HG03060 (cell line): Measurements from ENCODE around the gene LSM12.
"Not testable (repeated sequence)": the region's sequence is repeated elsewhere in the genome, so short reads cannot be mapped to it uniquely, and the experiment has no call there.

Experiments
- ATAC-seq: cut with Tn5 transposase; IDR thresholded peaks from one replicate; pipeline ENCODE4 v1.9.1; 2021; ENCODE audit warnings: low read depth, moderate number of reproducible peaks; ENCODE audit not compliant: unreplicated experiment

The LSM12 gene

DNA sequence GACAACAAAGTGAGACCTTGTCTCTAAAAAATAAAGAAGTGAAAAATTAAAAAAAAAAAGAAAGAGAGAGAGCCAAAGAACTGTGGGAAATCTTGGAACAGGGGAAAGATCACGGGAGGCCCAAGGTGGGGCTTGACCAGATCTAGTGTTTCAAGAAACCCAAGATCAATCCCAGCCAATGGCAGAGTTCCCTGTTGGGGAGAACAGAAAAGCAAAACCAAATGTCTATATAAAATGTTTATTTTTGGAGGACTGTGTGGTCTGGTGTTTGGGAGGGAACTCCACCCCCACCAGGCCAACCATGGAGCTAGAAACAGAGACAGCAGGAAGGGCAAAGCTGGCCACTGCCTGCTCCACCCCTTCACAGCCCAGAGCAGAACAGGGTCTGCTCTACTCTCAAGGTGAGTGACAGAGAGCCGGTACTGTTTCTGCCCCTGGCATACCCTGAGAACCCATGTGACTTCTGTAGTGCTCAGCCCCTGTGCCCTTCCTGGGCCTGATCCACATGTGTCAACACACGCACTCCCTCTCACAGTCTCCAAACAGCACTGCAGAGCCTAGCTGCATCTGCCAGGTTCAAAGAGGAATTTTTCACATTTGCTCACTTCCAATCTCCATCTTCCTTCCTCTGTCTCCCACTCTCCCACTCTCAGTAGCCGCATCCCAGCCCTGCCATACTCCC lies 55.4 kb downstream of the LSM12 start:
- no peak for ATAC-seq

DNA sequence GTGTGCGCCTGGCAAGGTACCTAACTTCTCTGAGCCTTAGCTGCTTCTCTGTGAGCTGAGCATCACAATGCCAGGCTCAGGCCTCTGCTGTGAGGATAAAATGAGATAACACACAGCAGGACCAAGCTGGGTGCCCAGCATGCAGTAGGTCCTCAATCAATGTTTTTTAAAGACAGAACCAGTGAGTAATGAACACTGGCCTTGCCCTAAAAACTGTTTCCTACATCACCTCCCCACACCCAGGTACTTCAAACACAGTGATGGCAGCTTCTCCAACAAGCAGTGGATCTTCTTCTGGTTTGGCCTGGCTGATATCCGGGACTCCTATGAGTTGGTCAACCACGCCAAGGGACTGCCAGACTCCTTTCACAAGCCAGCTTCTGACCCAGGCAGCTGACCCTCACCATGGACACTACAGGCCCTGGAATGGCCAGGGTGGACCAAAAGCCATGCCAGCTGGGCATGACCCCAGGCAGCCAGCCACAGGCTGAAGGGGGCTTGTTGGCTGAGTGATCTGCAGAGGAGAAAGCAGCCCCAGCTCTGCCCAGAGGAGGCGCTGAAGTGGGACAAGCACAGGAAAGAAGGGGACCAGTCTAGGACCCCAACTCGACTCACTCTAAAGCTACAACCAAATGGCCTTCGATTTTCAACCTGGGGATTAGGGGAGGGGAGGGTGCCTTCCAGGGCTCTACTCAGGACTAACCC lies 58.1 kb downstream of the LSM12 start:
- no peak for ATAC-seq

DNA sequence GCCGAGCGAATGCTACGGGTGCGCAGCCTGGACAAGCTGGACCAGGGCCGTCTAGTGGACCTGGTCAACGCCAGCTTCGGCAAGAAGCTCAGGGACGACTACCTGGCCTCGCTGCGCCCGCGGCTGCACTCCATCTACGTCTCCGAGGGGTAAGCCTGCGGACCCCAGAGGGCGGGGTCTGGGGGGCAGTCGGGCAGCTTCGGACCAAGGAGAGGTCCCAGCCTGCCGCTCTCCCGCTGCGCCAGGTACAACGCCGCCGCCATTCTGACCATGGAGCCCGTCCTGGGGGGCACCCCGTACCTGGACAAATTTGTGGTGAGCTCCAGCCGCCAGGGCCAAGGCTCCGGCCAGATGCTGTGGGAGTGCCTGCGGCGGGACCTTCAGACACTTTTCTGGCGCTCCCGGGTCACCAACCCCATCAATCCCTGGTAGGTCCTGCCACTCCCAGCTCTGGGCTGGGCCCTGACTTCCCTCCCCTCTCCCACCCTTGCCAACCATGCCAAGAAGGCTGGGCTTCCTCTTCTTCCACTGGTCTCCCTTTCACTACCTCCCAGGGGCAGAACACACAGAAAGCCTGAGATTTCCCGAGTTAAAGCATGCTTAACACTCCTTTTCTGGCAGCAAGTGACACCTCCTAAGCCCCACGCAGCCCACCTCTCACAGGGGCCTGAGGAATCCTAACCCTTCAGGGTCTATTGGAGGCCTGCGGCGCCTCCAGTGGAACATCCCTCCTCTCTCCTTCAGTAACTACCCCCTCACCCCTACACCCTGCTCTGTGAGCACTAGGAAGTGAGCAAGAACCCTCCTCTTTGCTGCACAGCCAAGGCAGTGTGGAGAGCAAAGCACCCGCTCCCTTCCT lies 58.9 kb downstream of the LSM12 start:
- no peak for ATAC-seq

DNA sequence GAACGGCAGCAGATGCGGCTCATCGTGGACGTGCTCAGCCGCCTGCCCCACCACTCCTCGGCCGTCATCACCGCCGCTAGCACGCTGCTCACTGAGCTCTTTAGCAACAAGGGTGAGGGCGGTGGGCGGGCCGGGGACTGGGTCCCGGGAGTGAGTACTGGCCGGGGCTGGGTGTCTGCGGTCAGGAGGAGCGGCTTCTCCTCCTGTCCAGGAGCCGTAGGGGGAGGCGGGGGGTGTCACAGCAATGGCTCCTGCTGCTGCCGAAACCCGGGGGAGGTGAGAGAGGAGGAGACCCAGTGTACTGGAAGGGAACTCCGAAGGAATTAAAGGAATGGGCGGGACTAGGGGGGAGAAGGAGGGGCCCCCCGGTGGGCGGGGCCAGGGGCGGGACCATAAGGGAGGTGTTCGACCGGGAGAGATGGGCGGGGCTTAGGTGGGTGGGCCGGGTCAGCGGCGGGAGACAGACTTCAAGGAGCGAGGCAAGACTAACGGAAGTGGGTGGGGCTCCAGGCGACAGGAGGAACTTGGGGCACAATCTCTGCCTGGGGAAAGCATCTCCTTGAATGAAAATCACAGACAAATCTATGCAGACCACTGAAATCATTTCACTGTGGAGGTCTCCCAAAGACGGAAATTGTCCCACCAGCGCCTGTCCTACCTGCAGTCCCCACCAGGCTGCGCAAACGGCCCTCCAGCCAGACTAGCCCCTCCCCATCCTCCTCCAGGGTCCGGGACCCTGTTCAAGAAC lies 59.7 kb downstream of the LSM12 start:
- ATAC-seq = no peak

DNA sequence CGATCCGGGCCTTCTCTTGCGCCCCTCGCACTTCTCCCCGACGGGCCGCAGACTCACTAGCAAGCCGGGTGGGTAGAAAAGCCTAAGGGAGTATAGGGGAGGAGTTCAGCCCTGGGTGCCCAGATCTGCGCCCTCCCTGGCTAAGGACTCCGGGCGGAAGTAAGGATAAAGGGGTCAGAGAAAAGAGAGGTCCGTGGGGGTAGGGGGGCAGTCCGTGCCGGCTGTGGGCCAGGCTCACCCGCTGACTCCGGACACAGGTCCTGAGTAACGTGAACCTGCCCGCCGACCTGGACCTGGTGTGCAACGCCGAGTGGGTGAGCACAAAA lies 60.2 kb downstream of the LSM12 start:
- no peak for ATAC-seq

DNA sequence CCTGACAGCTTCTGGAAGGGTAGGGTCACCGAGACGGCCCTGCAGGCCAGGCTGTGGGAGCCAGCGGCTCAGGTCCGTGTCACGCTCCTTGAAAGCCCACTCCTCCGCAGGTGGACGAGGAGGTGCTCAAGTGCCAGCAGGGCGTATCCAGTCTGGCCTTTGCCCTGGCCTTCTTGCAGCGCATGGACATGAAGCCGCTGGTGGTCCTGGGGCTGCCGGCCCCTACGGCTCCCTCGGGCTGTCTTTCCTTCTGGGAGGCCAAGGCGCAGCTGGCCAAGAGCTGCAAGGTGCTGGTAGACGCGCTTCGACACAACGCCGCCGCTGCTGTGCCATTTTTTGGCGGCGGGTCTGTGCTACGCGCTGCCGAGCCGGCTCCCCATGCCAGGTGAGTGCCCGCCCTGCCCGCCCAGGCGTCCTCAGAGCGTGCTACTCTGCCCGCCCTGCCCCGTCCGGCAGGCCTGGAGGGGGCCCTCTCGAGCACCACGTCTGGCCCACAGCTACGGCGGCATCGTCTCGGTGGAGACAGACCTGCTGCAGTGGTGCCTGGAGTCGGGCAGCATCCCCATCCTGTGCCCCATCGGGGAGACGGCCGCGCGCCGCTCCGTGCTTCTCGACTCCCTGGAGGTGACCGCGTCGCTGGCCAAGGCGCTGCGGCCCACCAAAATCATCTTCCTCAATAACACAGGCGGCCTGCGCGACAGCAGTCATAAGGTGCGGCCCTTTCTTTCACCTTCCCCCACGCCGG lies 60.8 kb downstream of the LSM12 start:
- no peak for ATAC-seq

DNA sequence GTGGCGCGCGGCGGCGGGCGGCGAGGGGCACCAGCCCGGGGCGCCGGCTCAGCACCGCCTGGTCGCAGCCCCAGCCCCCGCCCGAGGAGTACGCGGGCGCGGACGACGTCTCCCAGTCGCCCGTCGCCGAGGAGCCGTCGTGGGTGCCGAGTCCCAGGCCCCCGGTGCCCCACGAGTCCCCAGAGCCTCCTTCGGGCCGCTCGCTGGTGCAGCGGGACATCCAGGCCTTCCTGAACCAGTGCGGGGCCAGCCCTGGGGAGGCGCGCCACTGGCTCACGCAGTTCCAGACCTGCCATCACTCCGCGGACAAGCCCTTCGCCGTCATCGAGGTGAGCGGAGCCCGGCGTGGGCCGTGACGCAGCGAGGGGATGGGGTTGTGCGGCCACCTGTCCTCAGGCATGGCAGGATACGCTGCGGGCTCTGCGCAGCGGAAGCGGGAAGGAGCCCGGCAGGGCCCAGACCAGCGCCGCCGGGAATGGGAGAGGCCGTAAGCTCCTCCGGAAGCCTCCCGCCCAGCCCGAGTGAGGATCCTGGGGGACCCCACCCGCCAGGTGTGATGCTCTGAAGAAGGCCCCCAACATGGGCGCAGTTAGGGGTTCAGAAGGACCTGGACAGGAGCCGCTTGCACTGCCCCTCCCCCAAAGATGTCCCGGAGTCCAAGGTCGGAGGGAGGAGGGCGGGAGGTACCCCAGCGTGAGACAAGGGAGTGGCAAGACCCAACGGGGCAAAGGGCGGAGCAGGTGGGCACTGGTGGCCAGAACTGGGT lies 61.5 kb downstream of the LSM12 start:
- no peak for ATAC-seq

DNA sequence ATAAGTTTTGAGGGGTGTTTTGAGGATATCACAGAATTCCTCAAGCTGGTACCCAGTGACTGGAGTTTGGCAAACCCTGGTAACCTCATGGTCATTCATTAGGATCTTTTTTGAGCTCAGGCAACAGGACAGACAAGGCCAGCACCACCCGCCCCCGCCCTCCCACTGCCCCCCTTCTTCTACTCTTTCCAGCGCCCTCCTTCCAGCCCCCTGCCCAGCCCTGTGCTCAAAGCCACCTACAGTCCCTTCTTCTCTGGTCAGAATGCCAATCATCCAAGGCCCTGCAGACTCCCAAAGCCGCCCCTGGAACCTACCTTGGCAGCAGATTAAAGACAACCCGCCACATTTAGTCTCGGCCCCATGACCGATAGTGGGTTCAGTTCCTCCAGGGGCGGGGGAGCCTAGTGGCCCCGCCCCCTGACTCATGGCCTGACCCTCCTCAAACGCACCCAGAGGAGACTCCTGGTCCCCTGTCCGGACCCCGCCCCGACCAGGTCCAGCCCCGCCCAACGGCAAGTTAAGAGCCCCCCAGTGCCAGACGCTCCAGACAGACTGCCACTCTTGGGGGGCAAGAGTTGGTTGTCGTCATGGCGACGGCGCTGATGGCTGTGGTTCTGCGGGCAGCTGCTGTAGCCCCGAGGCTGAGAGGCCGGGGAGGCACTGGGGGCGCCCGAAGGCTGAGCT lies 62.3 kb downstream of the LSM12 start, which contains the start of gene NAGS:
NAGS (plus strand) TSS at position 546 of the 684 bp plus-strand sequence; CDS start at position 588, 42 bp downstream.
- ATAC-seq = no peak

- no peak for ATAC-seq
Measured at GRCh38 chr17:44002141-44002848, 64.2 kb downstream of the LSM12 start.

DNA sequence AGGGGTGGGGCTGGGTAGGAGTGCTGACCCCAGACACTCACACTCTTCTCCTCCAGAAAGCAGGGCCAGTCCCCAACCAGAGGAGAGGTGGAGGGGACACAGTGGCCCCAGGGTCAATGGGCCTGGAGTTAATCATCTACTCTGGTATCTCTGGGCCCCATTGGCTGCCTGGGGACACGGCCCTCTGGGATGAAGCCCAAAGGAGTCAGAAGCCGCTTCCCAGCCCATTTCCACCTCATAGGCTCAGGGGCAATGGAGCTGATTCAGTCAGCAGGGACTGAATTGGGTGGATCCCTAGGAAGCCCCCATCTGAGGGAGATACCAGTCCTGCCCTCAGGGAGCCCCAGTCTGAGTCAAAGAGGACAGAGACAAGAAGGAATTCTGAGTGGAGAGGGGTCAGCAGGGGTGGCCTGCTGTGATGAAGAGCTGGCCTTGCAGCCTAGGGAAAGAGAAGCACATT lies 65.0 kb downstream of the LSM12 start:
- ATAC-seq = no peak

DNA sequence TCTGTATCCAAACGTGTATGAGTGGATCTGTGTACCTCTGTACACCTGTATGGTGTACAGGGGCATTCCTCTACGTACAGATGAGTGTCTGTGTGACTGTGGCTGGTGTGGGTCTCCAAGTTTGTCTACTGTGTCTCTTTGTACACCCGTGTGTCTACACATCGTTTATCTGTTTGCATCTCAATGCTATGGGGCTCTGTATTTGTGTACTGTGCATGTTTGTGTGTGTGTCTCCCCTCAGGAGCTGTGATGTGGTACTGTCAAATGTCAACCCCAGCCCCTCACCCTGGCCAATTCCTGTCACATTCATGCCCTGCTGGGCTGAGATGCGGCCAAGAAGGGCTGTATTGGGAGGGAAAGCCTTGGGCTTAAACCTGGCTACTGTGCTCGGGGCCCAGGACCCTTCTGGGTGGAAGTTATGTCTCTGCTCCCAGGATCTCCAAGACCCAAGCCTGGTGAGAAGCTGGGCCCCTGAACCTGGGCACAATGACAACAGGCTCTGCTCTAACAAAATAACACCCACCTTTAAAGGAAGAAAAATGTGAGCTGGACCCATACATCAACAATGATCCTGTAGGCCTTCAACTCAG lies 65.5 kb downstream of the LSM12 start:
- no peak for ATAC-seq

GRCh38 chr17:44000141-44000860 lies 66.2 kb downstream of the LSM12 start:
- ATAC-seq = no peak

DNA sequence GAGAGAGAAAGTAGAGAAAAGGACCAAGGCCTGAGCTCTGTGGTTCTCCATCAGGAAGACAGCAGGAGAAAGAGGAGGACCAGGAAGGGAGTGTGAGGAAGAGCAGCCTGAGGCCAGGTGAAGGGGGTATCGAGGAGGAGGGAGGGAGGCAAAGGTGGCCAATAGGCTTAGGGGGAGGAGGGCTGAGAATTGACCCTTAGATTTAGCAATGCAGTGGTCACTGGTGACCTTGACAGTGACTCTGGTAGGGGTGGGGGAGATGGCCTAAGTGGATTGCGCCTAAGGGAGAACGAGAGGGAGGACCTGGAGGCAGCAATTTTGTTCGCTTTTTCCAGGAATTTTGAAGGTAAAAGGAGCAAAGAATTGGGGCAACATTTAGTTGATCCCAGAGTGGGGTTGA lies 67.4 kb downstream of the LSM12 start:
- ATAC-seq = no peak

- no peak for ATAC-seq
Measured at GRCh38 chr17:43998552-43998951, 67.9 kb downstream of the LSM12 start.

DNA sequence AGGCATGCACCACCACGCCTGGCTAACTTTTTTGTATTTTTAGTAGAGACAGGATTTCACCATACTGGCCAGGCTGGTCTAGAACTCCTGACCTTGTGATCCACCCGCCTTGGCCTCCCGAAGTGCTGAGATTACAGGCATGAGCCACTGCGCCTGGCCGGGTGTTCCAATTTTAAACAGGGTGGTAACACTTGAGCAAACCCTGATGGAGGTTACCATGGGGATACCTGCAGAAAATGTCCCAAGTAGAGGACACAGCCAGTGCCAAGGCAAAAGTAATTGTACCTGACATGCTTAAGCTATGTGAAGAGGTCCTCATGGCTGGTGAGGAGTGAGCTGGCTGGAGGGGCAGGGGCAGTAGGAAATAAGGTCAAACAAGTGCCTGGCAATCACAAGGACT lies 69.3 kb downstream of the LSM12 start:
- not testable (repeated sequence) for ATAC-seq

DNA sequence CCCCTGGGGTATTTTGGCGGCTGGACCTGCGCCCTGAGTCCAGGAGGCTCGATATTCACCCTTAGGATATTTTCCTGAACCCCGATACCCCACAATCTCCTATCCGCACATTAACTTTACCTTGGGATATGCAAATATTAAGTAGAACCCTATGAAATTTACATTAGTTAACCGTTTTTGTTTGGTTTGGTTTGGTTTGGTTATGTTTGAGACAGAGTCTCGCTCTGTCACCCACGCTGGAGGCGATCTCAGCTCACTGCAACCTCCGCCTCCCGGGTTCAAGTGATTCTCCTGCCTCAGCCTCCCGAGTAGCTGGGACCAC lies 71.4 kb downstream of the LSM12 start:
- ATAC-seq = no peak
